OCI-LY3 (cell line): Measurements from ENCODE around the gene ELOF1.
"Not testable (repeated sequence)": the region's sequence is repeated elsewhere in the genome, so short reads cannot be mapped to it uniquely, and the experiment has no call there.

Experiments
- CTCF ChIP-seq: fragments of 200-600, 300-600 bp; sonication (generic); IDR thresholded peaks from 2 replicates; pipeline ENCODE4 v1.5.1; 2014; ENCODE audit warnings: antibody characterized with exemption, low read length, low read depth
- EZH2phosphoT487 ChIP-seq: fragments of 200-600 bp; shearing (Covaris generic); IDR thresholded peaks from 2 replicates; pipeline ENCODE4 v1.6.1; 2018; ENCODE audit warnings: antibody characterized with exemption, mixed run types, low read depth

- TF ChIP-seq CTCF, EZH2phosphoT487: not testable (repeated sequence)
Observed at GRCh38 chr19:11573763-11574162, 14.7 kb upstream of the ELOF1 start.
